Stimulated activated CD4-positive, alpha-beta T cell treated with anti-CD3 and anti-CD28 coated beads, Interleukin-15, amount 100 ng/mL, for 1 hour (primary cell): Measurements from ENCODE around the gene PPP1R3E.
A peak's percentile ranks its signal among the peaks of the same experiment; 100 is the strongest.

Experiments
- DNase-seq, 2 donors: peaks; one replicate each; pipeline ENCODE4 v3.0.0-alpha.2; 2020; ENCODE audit warnings: low read depth in 1 of 2, low spot score in 1 of 2

PPP1R3E gene

GRCh38 chr14:23322568-23323517 lies 20.2 kb upstream of the PPP1R3E start:
- DNase-seq, result no peak

DNA sequence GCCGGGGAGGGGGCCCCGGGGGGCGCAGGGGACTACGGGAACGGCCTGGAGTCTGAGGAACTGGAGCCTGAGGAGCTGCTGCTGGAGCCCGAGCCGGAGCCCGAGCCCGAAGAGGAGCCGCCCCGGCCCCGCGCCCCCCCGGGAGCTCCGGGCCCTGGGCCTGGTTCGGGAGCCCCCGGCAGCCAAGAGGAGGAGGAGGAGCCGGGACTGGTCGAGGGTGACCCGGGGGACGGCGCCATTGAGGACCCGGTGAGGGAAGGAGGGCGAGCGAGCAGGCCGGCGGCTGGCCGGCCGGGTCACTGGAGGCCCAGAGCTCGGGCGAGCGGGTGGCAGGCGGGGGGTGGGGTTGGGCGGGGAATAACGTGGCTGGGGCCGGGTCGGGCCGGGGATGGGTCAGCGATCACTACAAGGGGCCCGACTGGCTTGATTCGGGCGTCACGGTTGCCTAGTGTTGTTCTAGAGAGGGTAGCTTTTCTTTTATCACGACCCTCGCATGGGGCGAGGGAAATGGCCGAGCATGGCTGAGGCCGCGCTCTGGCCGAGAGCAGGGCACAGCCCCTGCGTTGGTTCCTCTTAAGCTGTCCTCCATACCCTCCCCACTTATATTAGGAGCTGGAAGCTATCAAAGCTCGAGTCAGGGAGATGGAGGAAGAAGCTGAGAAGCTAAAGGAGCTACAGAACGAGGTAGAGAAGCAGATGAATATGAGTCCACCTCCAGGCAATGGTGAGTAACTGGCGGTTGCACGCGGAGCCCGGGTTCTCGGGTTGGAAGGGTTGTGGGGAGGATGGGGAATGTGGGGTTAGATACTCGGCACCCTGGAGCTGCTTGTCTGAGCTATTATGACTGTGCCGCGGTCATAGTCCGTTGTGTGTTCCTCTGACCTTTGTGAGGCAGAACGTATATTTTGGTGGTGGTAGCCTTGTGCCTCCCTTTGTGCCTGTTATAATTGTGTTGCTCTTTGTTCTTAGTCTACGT lies 19.2 kb upstream of the PPP1R3E start:
- peak in 1 of 2 donors; percentile 35 for DNase-seq

DNA sequence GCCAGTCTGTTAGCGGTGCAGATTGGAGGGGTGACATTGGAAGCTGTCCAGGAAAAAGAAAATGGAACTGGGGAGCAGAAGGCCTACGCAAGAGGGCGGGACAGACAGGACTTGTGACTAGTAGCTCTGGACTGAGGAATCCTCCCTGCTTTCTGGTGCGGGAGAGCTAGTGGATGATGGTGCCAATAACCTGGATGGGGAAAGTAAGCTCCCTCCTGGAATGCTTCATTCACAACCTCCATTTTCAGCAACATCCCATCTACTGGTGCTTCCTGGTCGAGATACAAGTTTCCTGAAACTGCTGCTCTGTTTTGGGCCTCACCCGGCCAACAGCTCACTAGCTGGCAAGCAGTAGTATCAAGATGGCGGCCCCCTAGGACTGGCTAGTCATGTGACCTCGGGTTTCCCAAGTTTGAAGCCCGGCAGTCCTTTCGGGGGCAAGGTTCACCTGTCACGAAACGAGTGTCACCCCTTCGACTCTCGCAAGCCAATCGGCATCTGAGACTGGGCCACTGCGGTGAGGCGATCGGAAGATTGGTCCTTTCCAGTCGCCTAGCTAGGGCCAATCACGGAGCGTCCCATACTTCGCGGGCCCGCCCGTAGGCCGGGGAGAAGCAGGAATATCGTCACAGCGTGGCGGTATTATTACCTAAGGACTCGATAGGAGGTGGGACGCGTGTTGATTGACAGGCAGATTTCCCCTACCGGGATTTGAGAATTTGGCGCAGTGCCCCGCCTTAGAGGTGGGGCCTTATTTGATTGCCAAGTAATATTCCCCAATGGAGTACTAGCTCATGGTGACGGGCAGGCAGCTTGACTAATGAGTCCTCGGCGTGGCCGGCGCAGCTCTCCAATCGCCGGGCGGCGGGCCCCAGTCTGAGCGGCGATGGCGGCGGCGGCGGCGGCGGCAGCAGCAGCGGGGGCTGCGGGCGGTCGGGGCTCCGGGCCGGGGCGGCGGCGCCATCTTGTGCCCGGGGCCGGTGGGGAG lies 18.2 kb upstream of the PPP1R3E start, which contains the start of gene PABPN1:
Gene PABPN1 (plus strand): TSS at position 874 of the 988 bp plus-strand sequence. CDS start 13 bp downstream, at position 887.
- peak; percentile 90 to 94 for DNase-seq

DNA sequence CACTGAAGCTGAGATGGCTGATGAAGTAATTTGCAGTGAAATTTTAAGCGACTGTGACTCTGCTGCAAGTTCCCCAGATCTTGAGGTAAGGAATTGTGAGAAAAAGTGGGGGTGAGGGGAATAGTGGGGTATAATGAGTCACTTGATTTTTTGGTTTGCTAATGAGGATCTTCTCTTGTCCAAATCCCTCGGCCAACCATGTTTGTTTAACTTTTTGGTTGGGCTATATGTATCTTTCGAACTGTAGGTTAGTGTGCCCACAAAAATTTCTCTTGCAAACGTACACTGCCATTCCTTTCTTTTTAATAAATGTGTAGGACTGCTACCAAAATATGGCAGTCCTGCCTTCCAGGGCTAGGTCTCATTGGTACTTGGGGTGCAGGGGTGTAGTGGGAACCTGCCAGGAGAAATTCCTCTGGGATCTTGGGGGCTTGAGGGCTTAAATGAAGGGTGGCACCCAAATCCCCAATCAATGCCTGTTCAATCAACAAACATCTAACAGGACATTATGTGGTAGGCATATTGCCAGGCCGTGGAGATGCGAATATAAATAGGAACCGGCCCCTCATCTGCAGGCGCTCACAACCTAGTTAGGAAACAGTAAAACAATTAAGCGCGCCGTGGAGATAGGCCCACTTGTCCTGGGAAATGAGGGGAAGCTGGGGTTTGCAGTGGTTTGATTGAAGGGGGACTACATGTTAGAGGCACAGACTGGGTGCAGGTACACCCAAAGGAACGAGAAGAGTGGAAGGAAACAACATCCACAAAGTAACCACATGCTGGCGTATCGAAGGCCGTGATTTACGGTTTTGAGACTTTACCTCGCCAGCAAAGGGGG lies 17.3 kb upstream of the PPP1R3E start:
- no peak for DNase-seq

GRCh38 chr14:23316300-23316699 lies 13.6 kb upstream of the PPP1R3E start:
- DNase-seq, result no peak

GRCh38 chr14:23310546-23310945 lies 7.9 kb upstream of the PPP1R3E start:
- DNase-seq, result no peak

GRCh38 chr14:23308721-23309445 lies 6.2 kb upstream of the PPP1R3E start:
- DNase-seq, result no peak

- no peak for DNase-seq
Measured at GRCh38 chr14:23307687-23308644, 5.3 kb upstream of the PPP1R3E start.

- no peak for DNase-seq
Measured at GRCh38 chr14:23307146-23307530, 4.5 kb upstream of the PPP1R3E start.

DNA sequence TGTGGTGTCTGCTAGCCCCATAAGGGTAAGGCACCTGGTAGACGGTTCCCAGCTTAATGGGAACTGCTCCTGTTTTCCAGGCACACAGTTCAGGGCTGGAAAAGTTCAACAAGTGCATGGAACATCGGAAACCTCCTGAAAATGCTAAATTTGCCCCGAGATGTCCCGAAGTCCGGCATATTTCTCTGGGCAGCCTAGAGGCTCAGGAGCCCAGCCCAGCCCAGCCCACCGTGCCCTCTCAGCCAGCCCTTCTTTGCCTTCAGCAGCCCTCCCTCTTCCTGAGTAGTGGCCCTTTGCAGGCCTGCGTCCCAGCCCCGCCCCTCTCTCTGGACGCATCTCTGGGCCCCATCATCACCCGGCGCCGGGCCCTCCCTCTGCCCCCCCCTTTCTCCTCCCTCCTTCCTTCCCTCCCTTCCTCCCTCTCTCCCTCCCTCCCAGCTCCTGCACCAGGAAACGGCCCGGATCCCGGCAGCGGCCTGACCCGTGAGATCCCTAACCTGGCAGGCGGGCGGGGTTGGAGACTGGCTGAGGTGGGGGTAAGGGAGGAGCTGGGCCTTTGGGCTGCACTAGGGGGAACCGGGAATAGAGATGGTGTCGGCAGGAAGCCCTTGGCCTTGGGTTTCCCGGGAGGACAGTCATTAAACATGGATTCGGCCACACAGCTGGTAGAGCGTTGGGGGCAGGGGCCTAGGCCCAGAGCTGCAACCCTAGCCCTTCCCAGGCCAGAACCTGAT lies 3.9 kb upstream of the PPP1R3E start, which contains the start of gene BCL2L2:
Gene BCL2L2 (plus strand): TSS at position 422 of the 734 bp plus-strand sequence. CDS start 935 bp downstream, outside the sequence.
- DNase-seq, result no peak

DNA sequence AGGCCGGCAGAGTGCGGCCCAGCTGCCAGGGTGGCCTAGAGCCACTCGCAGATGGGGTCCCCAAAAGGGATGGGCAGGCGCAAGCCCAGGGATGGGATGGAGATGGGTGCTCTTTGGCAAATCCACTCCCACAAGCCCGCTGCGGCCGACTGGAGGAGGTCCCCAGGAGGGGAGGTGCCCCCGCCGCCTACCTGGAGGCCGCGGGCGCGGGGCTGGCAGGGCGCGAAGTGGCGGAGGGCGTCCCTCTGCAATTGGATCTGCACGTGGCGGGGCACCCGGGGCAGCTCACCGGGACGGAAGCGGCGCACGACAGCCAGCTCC lies 730 bp downstream of the PPP1R3E start:
- DNase-seq, result no peak

DNA sequence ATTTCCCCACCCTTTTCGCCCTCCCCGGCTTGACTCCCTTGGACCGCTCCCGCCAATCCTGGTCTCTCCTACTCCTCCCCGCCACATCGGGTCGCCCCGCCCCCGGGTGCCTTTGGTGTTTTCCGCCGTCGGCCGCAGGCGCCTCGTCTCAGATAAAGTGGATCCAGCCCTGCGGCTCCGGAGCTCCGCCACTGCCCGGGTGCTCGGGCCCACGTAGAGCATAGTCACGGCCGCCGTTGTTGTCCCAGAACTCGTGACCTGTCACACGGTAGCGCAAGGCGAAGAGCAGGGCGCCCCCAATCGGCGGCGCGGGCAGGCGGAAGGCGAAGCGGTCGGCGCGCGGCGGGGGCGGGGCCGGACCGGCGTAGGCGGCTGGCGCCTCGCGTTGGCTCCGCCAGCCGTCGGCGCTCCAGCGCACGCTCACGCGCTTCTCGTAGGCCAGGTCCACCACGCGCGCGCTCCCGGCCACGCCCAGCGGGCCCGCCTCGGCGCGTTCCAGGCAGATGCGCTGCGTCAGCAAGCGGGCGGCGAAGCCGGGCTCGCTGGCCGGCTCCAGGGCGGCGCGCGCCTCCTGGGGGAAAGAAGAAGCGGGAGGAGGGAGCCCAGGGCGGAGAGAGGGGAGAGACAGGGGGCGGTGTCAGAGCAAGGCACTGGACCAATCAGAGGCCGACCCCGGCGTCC lies 1.2 kb downstream of the PPP1R3E start:
- peak; percentile 96 to 97 for DNase-seq

- DNase-seq, result no peak
Measured at GRCh38 chr14:23300687-23301223, 1.9 kb downstream of the PPP1R3E start.

- no peak for DNase-seq
Measured at GRCh38 chr14:23299986-23300686, 2.5 kb downstream of the PPP1R3E start.

DNA sequence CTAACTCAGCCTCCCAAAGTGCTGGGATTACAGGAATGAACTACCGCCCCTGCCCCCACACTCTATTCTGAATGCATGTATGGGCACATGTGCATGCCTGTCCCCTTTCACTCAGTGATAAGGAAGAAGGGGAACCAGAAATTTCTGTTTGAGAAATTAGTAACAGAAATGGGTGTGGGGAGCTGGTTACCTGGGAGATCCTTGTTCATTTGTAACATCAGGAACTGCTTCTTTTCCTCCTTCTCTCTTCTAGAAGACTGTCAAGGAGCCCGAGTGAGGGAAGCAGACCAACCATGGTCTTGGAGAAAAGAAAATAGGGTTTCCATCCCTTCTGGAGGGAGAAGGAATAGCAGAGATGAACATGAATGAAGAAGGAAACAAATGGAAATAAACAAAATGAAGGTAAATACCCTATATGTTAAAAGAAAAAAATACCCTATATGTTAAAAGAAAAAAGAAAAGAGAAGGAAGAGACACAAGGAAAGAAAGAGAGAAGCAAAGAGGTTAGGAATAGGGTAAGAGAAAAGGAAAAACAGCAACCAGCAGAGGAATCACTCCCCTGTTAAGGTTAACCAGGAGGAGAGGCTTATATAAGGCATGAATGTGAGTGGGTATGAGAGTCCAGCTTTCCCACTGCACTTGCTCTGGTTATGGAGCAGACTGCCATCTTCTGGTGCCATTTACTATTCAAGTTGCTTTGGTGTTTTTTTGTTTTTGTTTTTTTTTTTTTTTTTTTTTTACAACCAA lies 3.3 kb downstream of the PPP1R3E start:
- DNase-seq, result no peak
